Measurements from ENCODE around the gene MRPS12. TPM values are rescaled to one million over a fixed set of nuclear protein-coding genes. Genes with fewer than 3 reads are reported as not detected.
"Not testable (repeated sequence)": the region's sequence is repeated elsewhere in the genome, so short reads cannot be mapped to it uniquely, and the experiment has no call there.

Gene MRPS12
- 10 to 100 TPM; 16.9 to 83.8 (median 19.2) TPM for total RNA-seq

DNA sequence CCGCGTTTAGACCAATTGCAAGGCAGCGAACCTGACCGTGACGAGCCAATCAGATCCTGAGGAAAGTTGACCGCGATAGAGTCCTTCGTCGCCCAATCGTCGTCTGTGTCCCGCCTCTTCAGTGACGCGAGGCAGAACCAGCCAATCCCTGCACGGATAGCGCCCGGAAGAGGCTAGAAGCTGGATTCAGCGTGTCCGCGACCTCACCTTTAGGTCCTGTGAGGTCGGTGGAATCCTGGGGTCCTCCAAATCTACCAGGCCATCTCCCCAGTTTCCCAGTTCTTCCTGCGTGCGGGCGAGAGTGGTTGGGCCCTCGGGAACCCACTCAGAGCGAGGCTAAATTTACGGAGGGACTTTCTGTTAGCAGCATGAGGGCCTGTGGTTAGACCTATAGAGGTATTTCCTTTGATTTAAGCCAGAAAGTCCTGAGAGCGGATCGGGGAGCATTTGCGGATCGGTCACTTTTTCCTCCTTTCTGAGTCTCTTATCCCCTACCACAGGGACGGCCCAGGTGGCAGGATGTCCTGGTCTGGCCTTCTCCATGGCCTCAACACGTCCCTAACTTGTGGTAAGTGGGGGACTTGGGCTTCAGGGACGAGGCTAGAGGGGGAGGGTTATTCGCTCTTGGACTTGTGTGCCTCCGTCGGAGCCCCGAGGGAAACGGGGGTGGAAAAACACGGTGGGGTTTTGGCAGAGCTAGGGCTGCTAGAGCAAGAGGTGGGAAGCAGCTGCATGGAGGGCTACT lies at the start of gene MRPS12:
TSS of gene MRPS12 (plus strand) at position 169 of the 745 bp plus-strand sequence. CDS start at position 520, 351 bp downstream.
- peak; percentile 98 for DNase-seq
- H3K4me3 ChIP-seq = peak within 1 kb of the TSS; percentile 64 to 82
- TF ChIP-seq, protein P1, sequence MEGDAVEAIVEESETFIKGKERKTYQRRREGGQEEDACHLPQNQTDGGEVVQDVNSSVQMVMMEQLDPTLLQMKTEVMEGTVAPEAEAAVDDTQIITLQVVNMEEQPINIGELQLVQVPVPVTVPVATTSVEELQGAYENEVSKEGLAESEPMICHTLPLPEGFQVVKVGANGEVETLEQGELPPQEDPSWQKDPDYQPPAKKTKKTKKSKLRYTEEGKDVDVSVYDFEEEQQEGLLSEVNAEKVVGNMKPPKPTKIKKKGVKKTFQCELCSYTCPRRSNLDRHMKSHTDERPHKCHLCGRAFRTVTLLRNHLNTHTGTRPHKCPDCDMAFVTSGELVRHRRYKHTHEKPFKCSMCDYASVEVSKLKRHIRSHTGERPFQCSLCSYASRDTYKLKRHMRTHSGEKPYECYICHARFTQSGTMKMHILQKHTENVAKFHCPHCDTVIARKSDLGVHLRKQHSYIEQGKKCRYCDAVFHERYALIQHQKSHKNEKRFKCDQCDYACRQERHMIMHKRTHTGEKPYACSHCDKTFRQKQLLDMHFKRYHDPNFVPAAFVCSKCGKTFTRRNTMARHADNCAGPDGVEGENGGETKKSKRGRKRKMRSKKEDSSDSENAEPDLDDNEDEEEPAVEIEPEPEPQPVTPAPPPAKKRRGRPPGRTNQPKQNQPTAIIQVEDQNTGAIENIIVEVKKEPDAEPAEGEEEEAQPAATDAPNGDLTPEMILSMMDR (IDR thresholded peaks at IDR 0.05) = no peak
- TF ChIP-seq POLR2A (IDR thresholded peaks at IDR 0.05) = peak in 1 of 2 donors; percentile 49
- peak within 1 kb of the TSS; percentile 85 to 87 for H3K27ac ChIP-seq
- intact Hi-C loops (cut with DNase I; ENCODE audit: low total_unique reads) = no loop called here
- no peaks in the 10 kb centered on the region for H3K36me3 ChIP-seq
- H3K27me3 ChIP-seq = no peaks in the 10 kb centered on the region
- H3K9me3 ChIP-seq = no peaks in the 10 kb centered on the region
- peaks cover 0 to 7% of the 10 kb centered on the region in 2 donors for H3K4me1 ChIP-seq

DNA sequence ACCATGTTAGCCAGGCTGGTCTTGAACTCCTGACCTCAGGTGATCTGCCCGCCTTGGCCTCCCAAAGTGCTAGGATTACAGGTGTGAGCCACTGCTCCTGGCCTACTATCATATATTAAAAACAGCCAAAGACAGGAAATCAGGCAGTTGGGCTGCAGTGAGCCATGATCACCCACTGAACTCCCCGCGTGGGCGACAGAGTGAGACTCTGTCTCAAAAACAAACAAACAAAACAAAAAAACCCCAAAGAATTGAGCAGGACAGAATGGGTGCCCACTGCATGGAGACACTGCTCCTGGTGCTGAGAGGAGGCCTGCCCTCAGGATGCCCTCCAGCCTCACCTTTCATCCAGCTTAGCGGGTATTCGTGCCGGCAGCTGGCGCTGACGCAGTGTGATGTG lies 47.5 kb upstream of the MRPS12 start:
- TF ChIP-seq, protein P1 (IDR thresholded peaks at IDR 0.05) = no peak
- no peak for TF ChIP-seq POLR2A (IDR thresholded peaks at IDR 0.05)
- Histone ChIP-seq H3K4me3 (no peak overlapping the region), H3K9me3 (no peaks in the 10 kb centered on the region), H3K4me1 (no peaks in the 10 kb centered on the region), H3K36me3 (no peaks in the 10 kb centered on the region), H3K27me3 (no peaks in the 10 kb centered on the region), H3K27ac (no peak overlapping the region)
- intact Hi-C loops (cut with DNase I; ENCODE audit: low total_unique reads) = no loop called here
- no peak for DNase-seq

DNA sequence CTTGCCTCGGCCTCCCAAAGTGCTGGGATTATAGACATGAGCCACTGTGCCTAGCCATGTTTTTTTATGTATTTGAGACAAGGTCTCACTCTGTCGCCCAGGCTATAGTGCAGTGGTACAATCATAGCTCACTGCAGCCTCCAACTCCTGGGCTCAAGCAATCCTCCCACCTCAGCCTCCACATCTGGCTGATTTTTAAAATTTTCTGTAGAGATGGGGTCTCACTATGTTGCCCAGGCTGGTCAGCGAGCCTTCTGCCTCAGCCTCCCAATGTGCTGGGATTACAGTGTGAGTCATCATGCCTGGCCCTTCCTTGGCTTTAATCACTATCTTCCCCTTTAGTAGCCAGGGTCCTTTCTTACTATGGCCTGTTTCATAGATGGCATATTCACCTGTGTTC lies 46.1 kb upstream of the MRPS12 start:
- intact Hi-C loops (cut with DNase I; ENCODE audit: low total_unique reads); H3K27ac ChIP-seq: not testable (repeated sequence)

DNA sequence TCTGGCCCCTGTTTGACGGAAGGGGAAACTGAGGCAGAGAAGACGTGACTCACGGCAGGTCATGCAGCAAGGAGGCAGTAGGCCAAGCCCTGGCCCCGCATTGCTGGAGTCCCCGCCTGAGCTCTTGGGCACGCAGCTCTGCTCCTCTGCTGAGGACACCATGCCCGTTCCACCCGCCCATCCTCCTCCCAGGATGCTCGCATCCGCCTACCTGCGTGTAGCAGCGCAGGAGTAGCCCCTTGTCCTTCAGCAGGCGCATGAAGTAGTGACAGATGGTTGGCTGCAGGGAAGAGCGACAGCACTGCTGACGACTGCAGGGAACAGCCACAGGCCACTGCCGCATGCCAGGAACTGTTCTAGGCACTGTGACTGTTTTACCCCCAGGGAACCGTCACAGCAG lies 41.9 kb upstream of the MRPS12 start:
- no peak for DNase-seq
- Histone ChIP-seq H3K4me1 (no peaks in the 10 kb centered on the region), H3K36me3 (no peaks in the 10 kb centered on the region), H3K27ac (no peak overlapping the region), H3K4me3 (no peak overlapping the region), H3K27me3 (no peaks in the 10 kb centered on the region), H3K9me3 (no peaks in the 10 kb centered on the region)
- TF ChIP-seq, protein P1 (IDR thresholded peaks at IDR 0.05) = no peak
- TF ChIP-seq POLR2A (IDR thresholded peaks at IDR 0.05) = no peak
- intact Hi-C loops (cut with DNase I; ENCODE audit: low total_unique reads) = no loop called here

More for the DNA sequence above, 46.1 kb upstream of the MRPS12 start:
- not testable (repeated sequence) for H3K4me3 ChIP-seq, H3K4me1 ChIP-seq, H3K36me3 ChIP-seq, DNase-seq, H3K9me3 ChIP-seq, H3K27me3 ChIP-seq

DNA sequence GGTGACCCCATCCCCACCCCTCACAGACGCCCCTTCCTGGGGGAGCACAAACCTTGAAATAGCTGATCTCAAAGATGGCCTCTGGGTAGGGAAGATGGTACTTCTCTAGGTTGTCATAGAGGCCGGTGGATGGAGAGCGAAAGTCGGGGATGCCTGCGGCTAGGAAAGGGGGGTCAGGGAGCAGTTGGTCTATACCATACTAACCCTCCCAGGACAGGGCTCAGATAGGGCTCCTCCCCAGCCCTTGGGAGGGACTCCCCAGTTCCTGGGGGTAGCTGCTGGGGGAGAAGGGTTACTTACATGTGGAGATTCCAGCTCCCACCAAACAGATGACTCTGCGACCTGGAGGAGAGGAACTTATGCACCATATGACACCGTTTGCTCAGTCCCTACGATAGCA lies 40.9 kb upstream of the MRPS12 start:
- Histone ChIP-seq H3K27me3 (no peaks in the 10 kb centered on the region), H3K4me1 (no peaks in the 10 kb centered on the region), H3K9me3 (no peaks in the 10 kb centered on the region), H3K27ac (no peak overlapping the region), H3K4me3 (no peak overlapping the region), H3K36me3 (no peaks in the 10 kb centered on the region)
- TF ChIP-seq POLR2A (IDR thresholded peaks at IDR 0.05) = no peak
- TF ChIP-seq, protein P1 (IDR thresholded peaks at IDR 0.05) = no peak
- intact Hi-C loops (cut with DNase I; ENCODE audit: low total_unique reads) = no loop called here
- DNase-seq = no peak
